Gastrocnemius medialis (tissue), 4 donors: ENCODE measurements around the gene MYO16.

Experiments
- CTCF ChIP-seq, 5 experiments: fragments of 450-650 bp in 3 of 5; fragments of 200-600 bp in 2 of 5; sonication (generic) in 2 of 5; IDR thresholded peaks in 4 of 5; conservative IDR thresholded peaks in 1 of 5; 1 replicate in 4 of 5; 2 replicates in 1 of 5; pipeline ENCODE4 v1.5.1; 2016 to 2019; ENCODE audit warnings: antibody characterized with exemption in 5 of 5, mild to moderate bottlenecking in 3 of 5, moderate library complexity in 3 of 5
- POLR2A ChIP-seq, 2 donors: fragments of 450-650 bp; IDR thresholded peaks; one replicate each; pipeline ENCODE4 v1.6.1; 2017; ENCODE audit warnings: antibody characterized with exemption in 2 of 2, mild to moderate bottlenecking in 2 of 2, moderate library complexity in 2 of 2

DNA sequence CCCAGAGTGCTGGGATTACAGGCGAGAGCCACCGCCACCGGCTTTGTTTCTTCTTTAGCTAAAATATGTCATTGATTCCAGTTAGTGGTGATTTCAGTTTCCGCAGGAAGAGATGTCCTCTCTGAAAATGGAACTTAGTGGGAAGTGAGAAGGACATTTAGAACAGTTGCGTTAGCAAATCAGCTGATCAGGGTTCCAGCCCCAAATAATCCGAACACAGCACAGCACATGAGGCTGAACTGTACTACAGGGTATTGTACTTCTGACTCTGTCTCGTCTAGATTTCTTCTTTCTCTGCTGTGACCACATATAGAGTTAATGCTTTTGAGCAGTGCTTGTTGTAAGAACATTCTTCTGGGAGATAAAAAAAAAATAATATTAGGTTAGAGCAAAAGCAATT lies 314.4 kb downstream of the MYO16 start:
- TF ChIP-seq CTCF (IDR thresholded peaks at IDR 0.05 in 4 of 5, conservative IDR thresholded peaks at IDR 0.05 in 1 of 5): no peak
- no peak for TF ChIP-seq POLR2A (IDR thresholded peaks at IDR 0.05)
